ENCODE measurements around the gene ZNF823. TPM values are rescaled to one million over a fixed set of nuclear protein-coding genes. Genes with fewer than 3 reads are reported as not detected.

Gene ZNF823
- total and polyA plus RNA-seq, 4 donors: 2.4 to 6.4 (median 3.1) TPM

DNA sequence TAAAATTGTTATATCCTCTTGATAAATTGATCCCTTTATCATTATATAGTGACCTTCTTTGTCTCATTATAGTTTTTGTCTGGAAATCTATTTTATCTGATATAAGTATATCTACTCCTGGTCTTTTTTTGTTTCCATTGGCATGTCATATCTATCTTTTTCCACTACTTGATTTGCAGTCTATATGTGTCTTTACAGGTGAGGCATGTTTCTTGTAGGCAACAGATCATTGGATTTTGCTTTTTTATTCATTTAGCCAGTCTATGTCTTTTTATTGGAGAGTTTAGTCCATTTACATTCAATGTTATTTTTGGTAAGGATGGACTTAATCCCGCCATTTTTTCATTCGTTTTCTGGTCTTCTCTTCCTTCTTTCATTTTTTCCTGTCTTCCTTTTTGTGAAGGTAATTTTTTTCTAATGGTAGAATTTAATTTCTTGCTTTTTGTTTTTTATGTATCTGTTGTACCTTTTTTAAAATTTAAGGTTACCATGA, 13.5 kb upstream of the ZNF823 start:
- Histone ChIP-seq H3K9me3 (ENCODE audit: control insufficient read depth in 4 of 4, low read length in 3 of 4) (peaks cover 8 to 27% (median 12%) of the 10 kb centered on the region in 4 donors), H3K27me3 (ENCODE audit: control insufficient read depth in 4 of 4, insufficient read depth in 4 of 4, low read length in 3 of 4) (no peaks in the 10 kb centered on the region), H3K4me3 (ENCODE audit: low read depth in 1 of 3, low read length in 3 of 3) (no peak overlapping the region), H3K9ac (ENCODE audit: low read depth in 1 of 2, low read length in 2 of 2) (no peak overlapping the region), H3K36me3 (ENCODE audit: control insufficient read depth in 4 of 4, insufficient read depth in 3 of 4, low read depth in 1 of 4, low read length in 3 of 4) (no peaks in the 10 kb centered on the region), H3K27ac (ENCODE audit: low read depth in 1 of 2, low read length in 2 of 2) (no peak overlapping the region), H3K4me1 (ENCODE audit: control insufficient read depth in 4 of 4, insufficient read depth in 4 of 4, low read length in 3 of 4) (no peaks in the 10 kb centered on the region)
- TF ChIP-seq FOXA1 (IDR thresholded peaks at IDR 0.05): no peak
- no peak for TF ChIP-seq MAX (IDR thresholded peaks at IDR 0.05)
- TF ChIP-seq, protein P1, sequence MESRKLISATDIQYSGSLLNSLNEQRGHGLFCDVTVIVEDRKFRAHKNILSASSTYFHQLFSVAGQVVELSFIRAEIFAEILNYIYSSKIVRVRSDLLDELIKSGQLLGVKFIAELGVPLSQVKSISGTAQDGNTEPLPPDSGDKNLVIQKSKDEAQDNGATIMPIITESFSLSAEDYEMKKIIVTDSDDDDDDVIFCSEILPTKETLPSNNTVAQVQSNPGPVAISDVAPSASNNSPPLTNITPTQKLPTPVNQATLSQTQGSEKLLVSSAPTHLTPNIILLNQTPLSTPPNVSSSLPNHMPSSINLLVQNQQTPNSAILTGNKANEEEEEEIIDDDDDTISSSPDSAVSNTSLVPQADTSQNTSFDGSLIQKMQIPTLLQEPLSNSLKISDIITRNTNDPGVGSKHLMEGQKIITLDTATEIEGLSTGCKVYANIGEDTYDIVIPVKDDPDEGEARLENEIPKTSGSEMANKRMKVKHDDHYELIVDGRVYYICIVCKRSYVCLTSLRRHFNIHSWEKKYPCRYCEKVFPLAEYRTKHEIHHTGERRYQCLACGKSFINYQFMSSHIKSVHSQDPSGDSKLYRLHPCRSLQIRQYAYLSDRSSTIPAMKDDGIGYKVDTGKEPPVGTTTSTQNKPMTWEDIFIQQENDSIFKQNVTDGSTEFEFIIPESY (IDR thresholded peaks at IDR 0.05): no peak
- TF ChIP-seq TAF1 (conservative IDR thresholded peaks at IDR 0.05): no peak
- TF ChIP-seq FOXA2 (IDR thresholded peaks at IDR 0.05): no peak
- TF ChIP-seq GABPA (IDR thresholded peaks at IDR 0.05 in 1 of 2, conservative IDR thresholded peaks at IDR 0.05 in 1 of 2): no peak
- no peak for TF ChIP-seq RAD21 (IDR thresholded peaks at IDR 0.05)
- no peak for TF ChIP-seq NR2F2 (IDR thresholded peaks at IDR 0.05)
- TF ChIP-seq, protein P2, sequence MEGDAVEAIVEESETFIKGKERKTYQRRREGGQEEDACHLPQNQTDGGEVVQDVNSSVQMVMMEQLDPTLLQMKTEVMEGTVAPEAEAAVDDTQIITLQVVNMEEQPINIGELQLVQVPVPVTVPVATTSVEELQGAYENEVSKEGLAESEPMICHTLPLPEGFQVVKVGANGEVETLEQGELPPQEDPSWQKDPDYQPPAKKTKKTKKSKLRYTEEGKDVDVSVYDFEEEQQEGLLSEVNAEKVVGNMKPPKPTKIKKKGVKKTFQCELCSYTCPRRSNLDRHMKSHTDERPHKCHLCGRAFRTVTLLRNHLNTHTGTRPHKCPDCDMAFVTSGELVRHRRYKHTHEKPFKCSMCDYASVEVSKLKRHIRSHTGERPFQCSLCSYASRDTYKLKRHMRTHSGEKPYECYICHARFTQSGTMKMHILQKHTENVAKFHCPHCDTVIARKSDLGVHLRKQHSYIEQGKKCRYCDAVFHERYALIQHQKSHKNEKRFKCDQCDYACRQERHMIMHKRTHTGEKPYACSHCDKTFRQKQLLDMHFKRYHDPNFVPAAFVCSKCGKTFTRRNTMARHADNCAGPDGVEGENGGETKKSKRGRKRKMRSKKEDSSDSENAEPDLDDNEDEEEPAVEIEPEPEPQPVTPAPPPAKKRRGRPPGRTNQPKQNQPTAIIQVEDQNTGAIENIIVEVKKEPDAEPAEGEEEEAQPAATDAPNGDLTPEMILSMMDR (IDR thresholded peaks at IDR 0.05; ENCODE audit: low read depth, low read length, missing input control): no peak
- TF ChIP-seq HNF4A (conservative IDR thresholded peaks at IDR 0.05): no peak
- TF ChIP-seq SP1 (IDR thresholded peaks at IDR 0.05): no peak
- no peak for TF ChIP-seq REST (IDR thresholded peaks at IDR 0.05)
- no peak for TF ChIP-seq EGR1 (IDR thresholded peaks at IDR 0.05; ENCODE audit: low read depth in 2 of 2)
- DNase-seq (ENCODE audit: low spot score): no peak
- WGBS: 67% methylated on average over 2 of the region's 2 CpGs

DNA sequence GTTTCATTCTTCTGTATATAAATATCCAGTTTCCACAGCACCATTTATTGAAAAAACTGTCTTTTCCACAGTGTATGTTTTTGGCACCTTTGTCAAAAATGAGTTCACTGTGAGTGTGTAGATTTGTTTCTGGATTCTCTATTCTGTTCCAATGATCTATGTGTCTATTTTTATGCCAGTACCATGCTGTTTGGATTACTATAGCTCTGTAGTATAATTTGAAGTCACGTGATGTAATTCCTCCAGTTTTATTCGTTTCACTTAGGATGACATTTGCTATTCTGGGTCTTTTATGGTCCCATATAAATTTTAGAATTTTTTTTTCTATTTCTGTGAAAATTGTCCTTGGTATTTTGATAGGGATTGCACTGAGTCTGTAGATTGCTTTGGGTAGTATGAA, 11.0 kb upstream of the ZNF823 start:
- H3K4me3 ChIP-seq (ENCODE audit: low read depth in 1 of 3, low read length in 3 of 3): no peak overlapping the region
- H3K27me3 ChIP-seq (ENCODE audit: control insufficient read depth in 4 of 4, insufficient read depth in 4 of 4, low read length in 3 of 4): no peaks in the 10 kb centered on the region
- WGBS: 44% methylated on average over 2 of the region's 2 CpGs
- TF ChIP-seq NR2F2 (IDR thresholded peaks at IDR 0.05): no peak
- TF ChIP-seq, protein P2 (IDR thresholded peaks at IDR 0.05; ENCODE audit: low read depth, low read length, missing input control): no peak
- H3K9ac ChIP-seq (ENCODE audit: low read depth in 1 of 2, low read length in 2 of 2): no peak overlapping the region
- H3K36me3 ChIP-seq (ENCODE audit: control insufficient read depth in 4 of 4, insufficient read depth in 3 of 4, low read depth in 1 of 4, low read length in 3 of 4): no peaks in the 10 kb centered on the region
- H3K9me3 ChIP-seq (ENCODE audit: control insufficient read depth in 4 of 4, low read length in 3 of 4): peaks cover 3 to 19% (median 6%) of the 10 kb centered on the region in 4 donors
- H3K4me1 ChIP-seq (ENCODE audit: control insufficient read depth in 4 of 4, insufficient read depth in 4 of 4, low read length in 3 of 4): no peaks in the 10 kb centered on the region
- DNase-seq (ENCODE audit: low spot score): no peak
- no peak overlapping the region for H3K27ac ChIP-seq (ENCODE audit: low read depth in 1 of 2, low read length in 2 of 2)
